ENCODE data around the gene RUFY3.

RUFY3 gene

DNA sequence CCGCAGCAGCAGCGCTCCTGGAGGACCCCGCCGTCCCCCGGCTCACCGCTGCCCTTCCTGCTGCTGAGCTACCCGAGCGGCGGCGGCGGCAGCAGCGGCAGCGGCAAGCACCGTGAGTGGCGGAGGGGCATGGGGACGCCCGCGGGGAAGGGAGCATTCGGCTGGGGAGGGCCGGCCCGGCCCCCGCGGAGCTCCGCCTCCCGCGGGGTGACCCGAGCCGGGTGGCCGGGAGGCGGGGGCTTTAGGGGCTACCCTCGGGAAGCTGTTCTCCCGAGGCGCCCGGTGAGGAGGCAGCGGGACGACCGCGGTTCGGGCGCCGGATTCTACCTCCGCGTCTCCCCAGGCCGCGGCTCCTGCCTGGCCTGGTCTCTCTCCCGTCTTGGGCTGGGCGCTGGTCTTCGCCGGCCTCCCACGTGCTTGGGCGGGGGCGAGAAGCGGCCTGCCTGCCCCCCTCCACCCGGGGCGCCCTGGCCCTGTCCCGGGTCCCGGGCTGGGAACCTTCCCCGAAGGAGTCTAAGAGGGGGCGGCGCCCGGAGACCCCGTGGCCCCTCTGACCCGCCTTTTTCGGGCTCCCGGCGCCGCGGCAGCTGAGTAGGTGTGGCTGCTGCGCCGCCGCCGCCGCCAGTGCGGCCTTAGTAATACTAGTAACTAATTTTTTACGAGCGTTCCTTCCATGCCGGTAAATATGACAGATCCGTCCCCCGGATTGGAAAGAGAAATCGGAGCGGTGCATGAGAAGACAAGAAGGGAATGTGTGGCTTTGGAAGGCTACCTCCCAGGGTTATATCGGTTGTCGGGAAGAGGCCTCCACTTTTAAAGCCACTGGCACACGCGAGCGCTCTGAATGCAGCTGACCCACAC, 16.4 kb upstream of the RUFY3 start:
- Histone ChIP-seq H3K4me3 (ENCODE audit: low read depth, low read length) (peak overlapping the region; percentile 63), H3K36me3 (no peaks in the 10 kb centered on the region), H3K9me3 (no peaks in the 10 kb centered on the region), H3K27me3 (no peaks in the 10 kb centered on the region), H3K4me1 (peaks cover 2% of the 10 kb centered on the region)
- TF ChIP-seq, protein P1, sequence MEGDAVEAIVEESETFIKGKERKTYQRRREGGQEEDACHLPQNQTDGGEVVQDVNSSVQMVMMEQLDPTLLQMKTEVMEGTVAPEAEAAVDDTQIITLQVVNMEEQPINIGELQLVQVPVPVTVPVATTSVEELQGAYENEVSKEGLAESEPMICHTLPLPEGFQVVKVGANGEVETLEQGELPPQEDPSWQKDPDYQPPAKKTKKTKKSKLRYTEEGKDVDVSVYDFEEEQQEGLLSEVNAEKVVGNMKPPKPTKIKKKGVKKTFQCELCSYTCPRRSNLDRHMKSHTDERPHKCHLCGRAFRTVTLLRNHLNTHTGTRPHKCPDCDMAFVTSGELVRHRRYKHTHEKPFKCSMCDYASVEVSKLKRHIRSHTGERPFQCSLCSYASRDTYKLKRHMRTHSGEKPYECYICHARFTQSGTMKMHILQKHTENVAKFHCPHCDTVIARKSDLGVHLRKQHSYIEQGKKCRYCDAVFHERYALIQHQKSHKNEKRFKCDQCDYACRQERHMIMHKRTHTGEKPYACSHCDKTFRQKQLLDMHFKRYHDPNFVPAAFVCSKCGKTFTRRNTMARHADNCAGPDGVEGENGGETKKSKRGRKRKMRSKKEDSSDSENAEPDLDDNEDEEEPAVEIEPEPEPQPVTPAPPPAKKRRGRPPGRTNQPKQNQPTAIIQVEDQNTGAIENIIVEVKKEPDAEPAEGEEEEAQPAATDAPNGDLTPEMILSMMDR (IDR thresholded peaks at IDR 0.05; ENCODE audit: low read depth, low read length) = no peak
- DNase-seq = peak; percentile 73

GRCh38 chr4:70706044-70706461, 15.7 kb upstream of the RUFY3 start:
- no peaks in the 10 kb centered on the region for H3K9me3 ChIP-seq
- peak overlapping the region; percentile 63 for H3K4me3 ChIP-seq (ENCODE audit: low read depth, low read length)
- DNase-seq = no peak
- no peaks in the 10 kb centered on the region for H3K36me3 ChIP-seq
- peaks cover 2% of the 10 kb centered on the region for H3K4me1 ChIP-seq
- TF ChIP-seq, protein P1 (IDR thresholded peaks at IDR 0.05; ENCODE audit: low read depth, low read length) = no peak
- no peaks in the 10 kb centered on the region for H3K27me3 ChIP-seq

GRCh38 chr4:70706516-70706915, 15.2 kb upstream of the RUFY3 start:
- DNase-seq = no peak
- no peaks in the 10 kb centered on the region for H3K36me3 ChIP-seq
- peaks cover 2% of the 10 kb centered on the region for H3K4me1 ChIP-seq
- H3K4me3 ChIP-seq (ENCODE audit: low read depth, low read length) = peak overlapping the region; percentile 63
- no peaks in the 10 kb centered on the region for H3K27me3 ChIP-seq
- H3K9me3 ChIP-seq = no peaks in the 10 kb centered on the region
- TF ChIP-seq, protein P1 (IDR thresholded peaks at IDR 0.05; ENCODE audit: low read depth, low read length) = no peak

DNA sequence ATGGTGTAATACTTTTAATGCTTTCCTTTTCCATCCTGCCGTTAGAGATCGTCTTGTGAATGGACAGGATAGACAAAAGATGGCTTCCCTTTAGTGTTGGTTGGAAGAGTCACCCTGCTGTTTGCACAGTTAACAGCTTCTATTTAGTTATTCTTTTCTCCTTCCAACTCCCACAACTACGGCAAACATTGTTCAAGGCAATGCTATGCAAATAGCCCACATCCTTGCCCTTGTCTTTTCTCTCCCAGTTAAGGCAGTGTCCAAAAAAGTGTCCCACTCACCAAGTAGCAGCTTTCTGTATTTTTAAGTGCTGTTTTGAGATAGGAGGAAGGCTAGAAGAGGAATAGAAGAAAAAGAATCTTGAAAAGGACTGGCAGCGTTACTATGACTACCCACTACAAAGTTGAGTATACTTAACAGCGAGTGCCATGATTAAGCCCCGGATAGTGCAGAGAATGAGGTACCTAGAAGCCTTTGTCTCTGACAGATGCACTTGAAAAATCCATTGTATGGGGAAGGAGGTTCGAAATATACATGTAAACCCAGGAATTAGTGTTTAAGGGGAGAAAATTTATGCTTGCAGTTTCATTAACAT, 12.1 kb upstream of the RUFY3 start:
- Histone ChIP-seq H3K9me3 (no peaks in the 10 kb centered on the region), H3K27me3 (no peaks in the 10 kb centered on the region), H3K4me1 (peaks cover 2% of the 10 kb centered on the region; the same call in 1 of the 2 replicates), H3K4me3 (ENCODE audit: low read depth, low read length) (no peak overlapping the region), H3K36me3 (no peaks in the 10 kb centered on the region)
- TF ChIP-seq, protein P1 (IDR thresholded peaks at IDR 0.05; ENCODE audit: low read depth, low read length) = no peak
- no peak for DNase-seq

GRCh38 chr4:70711599-70711998, 10.2 kb upstream of the RUFY3 start:
- Histone ChIP-seq H3K4me3 (ENCODE audit: low read depth, low read length) (no peak overlapping the region), H3K36me3 (no peaks in the 10 kb centered on the region), H3K4me1 (no peaks in the 10 kb centered on the region; the same call in 1 of the 2 replicates), H3K27me3 (no peaks in the 10 kb centered on the region), H3K9me3 (no peaks in the 10 kb centered on the region)
- DNase-seq = no peak
- TF ChIP-seq, protein P1 (IDR thresholded peaks at IDR 0.05; ENCODE audit: low read depth, low read length) = no peak

- no peaks in the 10 kb centered on the region for H3K36me3 ChIP-seq
- no peak for DNase-seq
- TF ChIP-seq, protein P1 (IDR thresholded peaks at IDR 0.05; ENCODE audit: low read depth, low read length) = no peak
- no peaks in the 10 kb centered on the region for H3K27me3 ChIP-seq
- H3K9me3 ChIP-seq = no peaks in the 10 kb centered on the region
- no peaks in the 10 kb centered on the region for H3K4me1 ChIP-seq
- H3K4me3 ChIP-seq (ENCODE audit: low read depth, low read length) = no peak overlapping the region
Measured at GRCh38 chr4:70712150-70712549, 9.6 kb upstream of the RUFY3 start.
